ENCODE measurements around the gene KCNQ1OT1.

Gene KCNQ1OT1

DNA sequence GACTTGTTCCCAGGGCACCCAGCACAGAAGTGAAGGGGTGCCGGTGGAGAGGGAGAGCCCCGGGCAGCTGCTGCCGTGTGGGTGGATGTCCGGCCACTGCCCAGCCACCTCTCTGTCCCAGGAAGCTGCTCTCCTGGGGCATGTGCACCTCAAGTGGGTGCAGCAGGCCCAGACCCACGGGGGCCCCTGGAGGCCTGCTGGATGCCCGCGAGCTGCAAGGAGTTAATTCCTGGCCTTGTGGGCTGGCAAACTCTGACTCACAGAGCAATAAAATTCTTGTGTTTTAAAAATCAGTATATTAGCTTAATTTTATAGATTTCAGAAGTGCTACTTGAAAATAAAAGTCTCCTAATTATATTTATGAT, 37.4 kb upstream of the KCNQ1OT1 start:
- no peak for DNase-seq (ENCODE audit: low read depth in 2 of 3, low spot score in 1 of 3)

DNA sequence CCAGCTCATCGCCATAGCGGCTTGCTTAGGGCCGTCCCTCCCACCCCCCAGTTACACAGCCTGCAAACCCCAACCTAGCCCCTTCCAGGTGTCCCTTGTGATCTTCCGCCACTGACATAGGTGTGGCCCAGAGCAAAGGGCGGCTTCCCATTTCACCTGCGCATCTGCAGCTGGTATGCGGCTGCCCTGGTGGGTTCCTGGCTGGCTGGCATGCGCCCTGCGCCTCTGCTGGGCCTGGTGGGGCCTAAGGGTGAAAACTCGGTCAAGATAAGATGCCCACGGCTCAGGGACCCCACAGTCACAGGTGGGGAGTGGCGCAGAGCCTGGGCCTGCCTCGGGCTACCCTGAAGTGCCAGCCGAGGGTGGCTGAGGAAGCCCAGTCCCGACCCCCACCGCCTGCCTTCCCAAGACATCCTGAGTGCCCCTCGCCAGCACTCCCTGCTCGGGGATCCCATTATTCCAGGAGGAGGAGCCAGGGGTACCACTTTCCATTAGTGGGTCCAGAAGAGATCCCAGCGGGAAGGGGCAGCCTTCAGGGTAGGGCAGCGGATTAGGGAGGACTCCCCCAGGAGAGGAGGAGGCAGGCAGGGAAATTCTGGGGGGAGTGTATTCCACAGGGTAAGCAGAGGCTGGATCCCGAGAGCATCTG, 36.9 kb upstream of the KCNQ1OT1 start:
- no peak for DNase-seq (ENCODE audit: low read depth in 2 of 3, low spot score in 1 of 3)

DNA sequence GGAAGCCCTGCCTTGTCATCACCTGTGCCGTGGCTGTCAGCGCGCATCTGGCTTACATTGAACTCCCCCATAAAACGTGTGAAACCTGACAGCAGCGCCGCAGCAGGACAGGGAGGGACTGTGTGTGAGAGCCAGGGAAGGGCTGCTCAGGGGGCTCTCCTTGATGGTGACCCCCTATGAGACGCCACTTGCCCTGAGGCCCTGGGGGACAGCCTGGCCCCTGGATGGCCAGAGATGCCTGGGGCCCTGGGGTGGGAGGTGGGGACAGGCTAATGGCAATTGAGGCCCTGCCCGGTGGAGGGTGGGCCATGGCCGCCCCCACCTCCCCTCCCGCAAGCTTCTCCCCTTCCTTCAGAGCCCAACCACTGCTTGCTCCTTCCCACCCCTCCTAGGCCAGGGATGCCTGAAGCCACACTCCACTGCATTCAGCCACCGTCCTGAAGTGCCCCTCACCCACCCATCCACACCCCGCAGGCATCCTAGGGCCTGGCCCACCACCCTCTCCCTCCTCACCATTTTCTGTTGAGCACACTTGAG, 35.3 kb upstream of the KCNQ1OT1 start:
- DNase-seq (ENCODE audit: low read depth in 2 of 3, low spot score in 1 of 3): no peak

- no peak for DNase-seq (ENCODE audit: low read depth in 2 of 3, low spot score in 1 of 3)
Measured at GRCh38 chr11:2734181-2735052, 34.6 kb upstream of the KCNQ1OT1 start.

DNA sequence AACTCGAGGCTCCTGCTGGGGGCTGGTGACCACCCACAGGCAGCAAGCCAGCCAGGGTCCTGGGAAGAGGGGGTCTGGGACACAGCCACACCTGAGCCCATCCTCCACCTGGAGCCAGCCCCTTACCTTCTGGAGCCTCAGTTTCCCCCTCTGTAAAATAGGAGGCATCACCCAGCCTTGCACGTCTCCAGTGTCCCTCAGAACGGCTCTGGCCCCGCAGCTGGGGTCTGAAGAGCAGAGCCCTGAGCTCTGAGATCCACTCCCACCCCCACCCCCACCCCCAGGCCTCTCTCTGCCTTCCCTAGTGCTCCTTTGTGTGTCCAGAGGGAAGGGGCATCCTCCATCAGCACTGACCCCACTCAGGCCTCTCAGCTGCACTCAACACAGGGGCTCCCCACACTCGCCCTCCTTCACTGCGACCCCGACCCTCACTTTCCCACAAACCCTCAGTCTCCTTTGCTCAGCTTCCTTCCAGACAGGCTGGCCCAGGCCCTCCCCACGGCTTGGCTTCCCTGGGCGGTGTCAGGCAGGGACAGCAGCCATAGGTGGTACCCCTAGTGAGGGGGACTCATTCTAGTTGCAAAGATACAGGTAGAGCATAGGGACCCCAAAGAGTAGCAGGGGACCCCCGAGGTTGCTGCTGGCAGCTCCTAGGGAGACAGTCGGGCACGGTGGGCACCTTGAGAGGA, 33.3 kb upstream of the KCNQ1OT1 start:
- DNase-seq (ENCODE audit: low read depth in 2 of 3, low spot score in 1 of 3): no peak

GRCh38 chr11:2732261-2732939, 32.6 kb upstream of the KCNQ1OT1 start:
- DNase-seq (ENCODE audit: low read depth in 2 of 3, low spot score in 1 of 3): no peak

DNA sequence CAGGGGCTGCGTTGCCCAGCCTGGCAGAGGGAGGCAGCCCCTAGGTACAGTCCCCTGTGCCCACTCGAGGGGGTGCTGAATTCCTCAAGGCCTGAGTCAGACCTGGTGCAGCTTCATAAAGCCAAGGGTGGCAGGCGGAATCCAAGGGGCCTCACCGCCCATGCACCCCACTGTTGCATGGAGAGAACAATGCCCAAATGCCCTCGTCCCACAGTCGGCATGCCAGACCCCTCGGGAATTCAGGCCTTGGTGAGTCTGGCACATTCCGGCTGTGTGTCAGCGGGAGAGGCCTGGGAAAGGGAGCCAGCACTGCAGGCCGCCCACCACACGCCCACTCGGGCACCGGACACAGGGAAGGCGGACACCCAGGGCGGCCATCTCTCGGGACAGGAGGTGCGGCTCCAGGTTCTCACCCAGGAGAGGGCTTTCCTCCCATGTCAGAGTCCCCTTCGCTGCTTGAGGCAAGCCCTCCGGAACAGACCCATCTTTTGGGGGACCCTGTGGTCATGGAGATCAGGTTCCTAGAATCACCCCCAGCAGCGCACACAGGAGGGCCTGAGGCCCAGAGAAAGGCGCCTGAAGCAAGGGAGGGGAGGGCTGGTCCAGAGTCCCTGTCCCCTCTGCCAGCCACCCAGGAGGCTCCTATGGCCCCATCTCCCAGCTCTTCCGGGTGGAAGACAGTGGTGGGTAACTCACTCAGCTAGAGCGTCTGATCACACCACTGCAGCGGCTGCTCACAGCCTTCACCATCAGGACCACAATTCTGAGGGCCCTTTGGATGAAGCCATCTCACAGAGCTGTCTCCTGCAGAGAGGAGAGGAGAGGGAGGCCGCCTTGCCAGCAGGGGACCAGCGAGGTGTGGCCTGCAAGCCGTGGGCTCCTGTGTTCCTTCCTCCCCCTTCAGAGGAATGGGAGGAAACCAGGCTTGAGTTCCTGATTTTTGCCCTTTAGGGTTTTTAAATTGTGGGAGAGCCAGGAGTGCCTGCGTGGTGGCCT, 31.6 kb upstream of the KCNQ1OT1 start:
- no peak for DNase-seq (ENCODE audit: low read depth in 2 of 3, low spot score in 1 of 3)

GRCh38 chr11:2730272-2731129, 30.7 kb upstream of the KCNQ1OT1 start:
- no peak for DNase-seq (ENCODE audit: low read depth in 2 of 3, low spot score in 1 of 3)

- no peak for DNase-seq (ENCODE audit: low read depth in 2 of 3, low spot score in 1 of 3)
Measured at GRCh38 chr11:2729841-2730240, 30.0 kb upstream of the KCNQ1OT1 start.

- DNase-seq (ENCODE audit: low read depth in 2 of 3, low spot score in 1 of 3): no peak
Measured at GRCh38 chr11:2728663-2729332, 29.0 kb upstream of the KCNQ1OT1 start.

DNA sequence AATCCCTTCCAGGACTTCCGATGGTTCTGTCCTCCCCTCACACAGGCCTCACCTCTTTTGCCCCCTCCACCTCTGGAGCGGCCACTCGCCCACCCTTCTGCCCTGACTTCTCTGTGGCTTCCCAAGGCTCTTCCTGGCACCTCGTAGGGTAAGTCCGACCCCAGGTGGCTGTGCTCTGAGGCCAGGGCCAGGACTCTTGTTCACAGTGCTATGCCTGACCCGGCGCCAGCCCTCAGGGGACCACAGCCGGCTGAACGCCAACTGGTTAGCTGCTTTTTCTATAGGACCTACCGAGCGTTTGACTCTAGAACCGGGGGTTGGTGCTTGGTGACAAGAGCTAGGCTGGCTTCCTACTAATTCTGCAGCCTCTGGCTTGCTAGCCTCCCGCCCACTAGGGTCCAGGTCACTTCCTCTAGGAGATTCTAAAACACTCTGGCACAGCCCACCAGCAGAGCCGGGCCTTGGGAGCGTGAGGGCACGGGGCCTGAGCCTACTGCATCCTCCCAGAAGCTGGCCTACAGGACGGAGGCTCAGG, 28.4 kb upstream of the KCNQ1OT1 start:
- DNase-seq (ENCODE audit: low read depth in 2 of 3, low spot score in 1 of 3): no peak

DNA sequence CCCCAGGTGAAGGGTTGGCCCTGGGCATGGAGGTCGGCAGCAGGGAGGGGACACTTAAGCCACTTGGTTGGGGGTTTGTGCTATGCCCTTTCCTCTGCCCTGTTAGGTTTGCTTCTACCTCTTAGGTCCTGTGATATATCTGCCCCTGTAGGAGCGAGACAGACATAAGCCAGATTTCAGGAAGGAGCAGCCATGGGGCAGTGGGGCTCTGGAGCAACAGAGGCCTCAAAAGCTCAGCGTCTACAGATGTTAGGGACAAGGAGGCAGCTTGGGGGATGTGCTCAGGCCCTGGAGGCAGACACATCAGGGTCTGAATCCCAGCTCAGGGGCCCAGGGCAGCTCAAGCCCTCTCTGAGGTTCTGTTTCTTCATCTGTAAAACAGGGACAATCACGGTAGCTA, 27.2 kb upstream of the KCNQ1OT1 start:
- no peak for DNase-seq (ENCODE audit: low read depth in 2 of 3, low spot score in 1 of 3)

- DNase-seq (ENCODE audit: low read depth in 2 of 3, low spot score in 1 of 3): no peak
Measured at GRCh38 chr11:2725368-2726300, 25.8 kb upstream of the KCNQ1OT1 start.

DNA sequence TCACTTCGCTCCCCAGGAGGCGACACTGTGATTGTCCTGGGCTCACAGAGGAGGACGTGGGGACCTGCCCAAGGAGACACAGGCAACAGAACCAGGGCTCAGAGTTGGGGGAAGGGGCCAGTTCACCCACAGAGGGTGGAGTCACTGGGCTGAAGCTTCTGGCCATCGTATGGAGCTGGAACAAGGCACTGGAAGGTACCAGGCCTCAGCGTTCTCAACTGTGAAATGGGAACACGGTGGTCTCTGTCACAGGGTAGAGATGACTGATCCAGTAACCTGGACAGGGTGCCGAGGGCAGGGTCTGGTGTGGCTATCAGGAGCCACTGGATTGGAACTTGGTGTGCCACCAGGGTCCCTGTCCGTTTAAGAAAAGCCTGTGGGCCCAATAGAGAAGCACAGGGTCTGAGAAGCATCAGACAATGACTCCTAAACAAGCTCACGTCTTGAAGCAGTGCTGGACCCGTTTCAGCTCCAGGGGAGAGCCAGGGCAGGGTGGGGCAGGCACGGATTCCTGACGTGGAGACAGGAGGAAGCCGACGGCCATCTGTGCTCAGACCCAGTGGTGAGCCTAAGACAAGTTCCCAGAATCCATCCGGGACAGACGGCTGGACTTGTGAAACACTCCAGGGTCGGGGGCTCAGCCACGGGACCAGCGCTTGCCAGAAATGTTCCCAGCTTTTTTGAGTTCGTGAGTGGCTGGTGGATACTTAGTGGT, 25.0 kb upstream of the KCNQ1OT1 start:
- no peak for DNase-seq (ENCODE audit: low read depth in 2 of 3, low spot score in 1 of 3)

DNA sequence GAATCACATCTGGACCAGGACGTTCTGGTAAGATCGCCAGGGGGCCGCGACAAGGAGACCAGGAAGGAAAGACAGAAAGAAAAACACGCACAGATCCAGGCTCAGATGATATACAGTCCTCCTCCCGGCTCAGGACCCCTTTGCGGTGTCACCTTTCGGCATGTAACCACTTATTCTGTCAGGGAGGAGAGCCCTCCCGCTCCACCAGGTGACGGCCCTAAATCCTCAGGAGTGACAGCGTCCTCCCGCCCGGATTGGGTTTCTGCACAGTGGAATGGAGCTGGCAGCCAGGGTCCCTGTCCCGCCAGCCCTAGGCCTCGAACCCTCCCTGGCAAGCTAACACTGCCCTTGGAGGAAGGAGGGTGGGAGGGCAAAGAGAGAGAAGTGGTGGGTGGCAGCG, 24.3 kb upstream of the KCNQ1OT1 start:
- DNase-seq (ENCODE audit: low read depth in 2 of 3, low spot score in 1 of 3): no peak

DNA sequence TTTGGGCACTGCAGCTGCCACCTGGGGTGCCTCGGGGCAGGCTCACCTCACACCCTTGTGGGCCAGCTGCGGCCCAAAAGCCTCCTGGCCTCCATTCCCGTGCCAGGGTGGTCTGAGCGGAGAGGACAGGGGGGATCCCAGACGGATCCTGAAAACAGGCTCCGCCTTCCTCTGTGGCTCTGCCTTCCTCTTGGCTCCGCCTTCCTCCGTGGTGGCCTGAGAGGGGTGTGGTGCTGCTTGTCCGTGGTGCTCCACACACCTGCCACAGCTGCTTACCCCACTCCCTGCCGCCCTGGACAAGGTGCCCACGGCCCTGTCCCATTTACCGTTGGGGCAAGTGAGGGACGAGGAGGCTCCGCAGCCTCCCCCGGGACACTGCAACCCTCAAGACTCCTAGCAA, 23.2 kb upstream of the KCNQ1OT1 start:
- no peak for DNase-seq (ENCODE audit: low read depth in 2 of 3, low spot score in 1 of 3)
